Measurements from ENCODE around the gene HAND1.
A peak's percentile ranks its signal among the peaks of the same experiment; 100 is the strongest.

Gene HAND1

DNA sequence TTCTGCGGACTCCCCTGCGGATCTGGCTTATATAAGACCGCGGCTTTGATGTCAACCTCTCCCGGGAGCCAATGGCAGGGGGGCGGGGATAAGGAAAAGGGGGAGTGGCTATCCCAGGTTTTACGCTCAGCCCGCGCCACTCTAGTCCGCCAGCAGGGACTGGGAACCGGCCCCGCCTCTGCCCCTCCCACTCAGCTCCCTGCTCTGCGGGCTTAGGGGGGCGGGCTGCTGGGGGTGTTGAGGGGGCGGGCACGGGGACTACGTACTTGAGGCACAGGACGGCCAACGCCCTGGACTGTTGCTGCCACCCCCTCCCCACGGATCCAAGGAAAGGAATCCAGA lies at the start of gene HAND1:
Gene HAND1 (minus strand): TSS at position 4 of the 342 bp plus-strand sequence. CDS start 219 bp downstream, outside the sequence.
- DNase-seq: no peak

DNA sequence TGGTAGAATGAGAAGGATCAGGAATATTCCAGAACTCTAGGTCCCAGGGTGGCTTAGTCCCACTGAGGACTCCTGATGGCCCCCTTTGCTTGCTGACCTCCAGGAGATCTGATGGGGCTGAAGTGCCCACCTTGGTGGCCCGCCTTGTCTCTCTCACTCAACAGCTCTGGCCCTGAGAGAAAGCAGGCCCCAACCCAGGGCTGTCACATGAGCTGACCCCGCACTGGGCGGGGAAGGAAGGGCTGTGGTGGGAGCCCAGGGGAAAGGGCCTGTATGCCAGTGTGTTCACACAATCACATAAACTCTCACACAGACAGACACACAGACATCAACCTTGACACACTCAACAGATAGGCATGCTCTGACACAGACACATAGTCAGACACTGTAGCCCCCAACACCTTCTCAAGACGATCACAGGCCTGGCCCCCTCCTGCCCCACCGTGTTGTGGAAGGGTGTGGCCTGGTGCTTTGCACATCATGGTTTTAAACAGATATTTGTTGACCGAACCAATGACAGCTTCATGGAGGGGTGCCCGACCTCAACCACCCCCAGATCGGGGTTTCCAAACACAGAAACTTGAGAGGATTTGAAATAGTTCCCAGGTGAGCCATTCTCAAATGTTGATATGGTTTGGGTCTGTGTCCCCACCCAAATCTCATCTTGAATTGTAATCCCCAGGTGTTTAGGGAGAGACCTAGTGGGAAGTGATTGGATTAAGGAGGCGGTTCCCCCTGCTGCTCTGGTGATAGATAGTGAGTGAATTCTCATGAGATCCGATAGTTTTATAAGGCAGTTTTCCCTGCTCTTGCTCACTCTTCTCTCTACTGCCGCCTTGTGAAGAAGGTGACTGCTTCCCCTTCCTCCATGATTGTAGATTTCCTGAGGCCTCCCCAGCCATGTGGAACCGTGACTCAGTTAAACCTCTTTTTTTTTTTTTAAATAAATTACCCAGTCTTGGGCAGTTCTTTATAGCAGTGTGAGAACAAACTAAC lies 48.5 kb upstream of the HAND1 start:
- no peak for DNase-seq

DNA sequence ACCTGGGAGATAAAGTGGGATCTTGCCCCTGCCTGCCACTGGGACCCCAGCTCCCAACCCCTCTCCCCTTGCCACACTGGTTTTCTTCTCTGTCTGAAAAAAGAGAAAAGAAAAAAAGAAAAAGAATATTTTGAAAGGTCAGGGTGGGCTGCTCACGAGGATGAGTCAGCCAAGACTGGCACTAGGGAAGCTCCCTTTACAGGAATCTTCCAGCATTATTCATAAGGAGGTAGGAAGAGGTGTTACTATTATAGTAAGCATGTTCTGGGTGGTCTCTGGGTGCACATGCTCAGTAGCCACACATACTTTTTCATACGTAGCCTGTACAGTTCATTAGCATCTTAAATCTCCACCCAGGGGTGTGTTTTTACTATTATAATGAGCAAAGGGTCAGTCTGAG lies 46.8 kb upstream of the HAND1 start:
- DNase-seq: no peak

- DNase-seq: no peak
Measured at GRCh38 chr5:154524181-154524580, 46.2 kb upstream of the HAND1 start.

DNA sequence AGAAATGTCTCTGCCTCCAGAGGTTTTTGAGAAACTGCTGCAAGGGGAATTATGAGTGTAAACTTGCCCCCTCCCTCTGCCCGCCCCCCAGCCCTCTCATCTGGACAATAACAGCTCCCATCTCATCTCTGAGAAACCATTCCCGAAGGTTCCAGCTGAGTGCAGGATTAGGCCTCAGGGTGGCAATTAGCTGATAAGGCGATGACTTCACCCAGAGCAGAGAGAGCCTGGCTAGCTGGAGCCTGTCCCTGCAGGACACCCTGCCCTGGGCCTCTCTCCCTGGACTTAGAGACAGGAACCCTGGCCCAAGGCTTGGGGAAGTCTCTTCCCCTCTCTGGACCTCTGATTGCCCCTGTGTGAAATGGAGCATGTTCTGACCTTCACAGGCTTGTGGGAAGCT lies 45.7 kb upstream of the HAND1 start:
- no peak for DNase-seq

- DNase-seq: no peak
Measured at GRCh38 chr5:154523104-154523503, 45.1 kb upstream of the HAND1 start.

DNA sequence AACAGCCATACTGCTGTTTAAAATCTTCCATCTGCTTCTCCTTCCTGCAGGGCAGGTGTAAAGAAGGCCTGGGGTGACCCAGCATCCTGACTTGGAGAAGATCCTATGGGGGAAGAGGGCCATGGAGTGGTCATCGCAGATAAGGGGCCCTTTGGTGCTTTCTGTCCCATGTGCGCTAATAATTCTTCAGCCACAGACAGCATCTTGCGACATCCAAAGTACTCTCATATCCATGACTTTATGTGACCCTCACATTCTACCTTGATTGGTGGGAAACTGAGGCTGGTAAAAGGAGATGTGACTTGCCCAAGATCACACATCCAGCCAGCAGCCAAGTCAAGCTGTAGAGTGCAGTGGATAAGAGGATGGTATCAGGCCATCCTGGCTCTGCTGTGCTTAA lies 44.3 kb upstream of the HAND1 start:
- no peak for DNase-seq

DNA sequence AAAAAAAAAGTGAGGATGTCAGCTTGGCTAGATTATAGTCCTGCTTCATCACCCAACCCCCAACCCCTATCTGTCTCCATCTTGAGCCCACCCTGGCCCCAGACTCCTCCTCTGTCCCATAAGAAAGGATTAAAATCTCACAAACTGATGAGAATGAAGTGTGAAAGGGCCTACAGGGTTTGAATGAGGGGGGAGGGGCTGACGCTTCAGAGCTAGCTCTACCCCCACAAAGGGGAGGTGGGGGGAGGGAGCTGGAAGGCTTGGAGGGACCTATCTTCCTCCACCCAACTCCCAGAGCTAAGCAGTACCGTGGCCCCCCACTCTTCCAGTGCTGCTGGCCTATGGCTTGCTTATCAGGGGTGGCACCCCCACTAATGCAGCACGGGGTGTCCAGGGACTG lies 43.7 kb upstream of the HAND1 start:
- no peak for DNase-seq

DNA sequence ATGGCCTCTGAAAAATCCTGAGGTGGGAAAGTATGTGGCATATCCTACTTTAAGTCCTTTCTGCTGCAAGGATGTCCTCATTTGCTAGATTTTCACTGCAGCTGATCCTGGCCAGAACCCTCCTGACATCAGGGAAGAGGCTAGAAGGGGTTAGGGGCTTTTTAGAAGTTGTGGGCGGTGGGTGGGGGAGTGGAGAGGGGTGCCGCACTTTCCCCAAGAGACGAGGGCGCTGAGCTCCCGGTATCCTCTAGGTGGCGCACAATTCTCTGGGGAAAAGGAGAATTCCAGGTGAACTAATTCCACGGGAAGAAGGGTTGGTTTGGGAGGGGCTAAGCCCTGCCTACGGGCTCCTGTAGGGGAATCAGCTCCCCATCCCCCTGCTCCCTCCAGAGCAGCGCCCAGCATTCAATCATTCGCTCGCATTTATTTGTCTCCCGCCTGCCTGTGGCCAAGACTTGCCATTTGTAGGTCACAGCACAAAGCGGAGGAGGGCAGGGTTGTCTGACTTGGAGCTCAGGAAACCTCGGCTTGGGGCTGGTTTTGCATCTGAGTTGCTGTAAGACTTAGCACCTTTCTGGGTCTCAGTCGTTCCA lies 42.9 kb upstream of the HAND1 start:
- no peak for DNase-seq

- DNase-seq: no peak
Measured at GRCh38 chr5:154519359-154519758, 41.3 kb upstream of the HAND1 start.

DNA sequence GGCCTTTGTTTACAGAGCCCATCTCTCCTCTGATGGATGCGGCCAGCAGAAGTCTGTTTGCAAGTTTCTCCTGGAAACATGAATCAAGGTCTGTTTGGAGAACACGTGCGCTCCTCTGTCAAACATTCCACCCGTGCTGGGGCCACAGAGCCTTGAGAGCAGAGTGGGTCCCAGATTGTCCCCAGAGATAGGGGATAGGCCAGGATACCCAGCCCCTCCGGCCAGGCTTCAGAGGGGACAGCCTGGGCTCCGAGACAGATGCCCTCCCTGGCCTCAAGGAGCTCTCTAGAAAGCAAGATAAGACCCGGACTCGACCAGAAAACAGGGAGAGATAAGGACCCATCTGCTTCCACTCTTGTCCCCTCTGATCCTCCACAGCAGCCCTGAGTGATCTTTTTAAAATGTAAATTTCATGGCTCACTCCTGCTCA lies 40.4 kb upstream of the HAND1 start:
- DNase-seq: no peak

DNA sequence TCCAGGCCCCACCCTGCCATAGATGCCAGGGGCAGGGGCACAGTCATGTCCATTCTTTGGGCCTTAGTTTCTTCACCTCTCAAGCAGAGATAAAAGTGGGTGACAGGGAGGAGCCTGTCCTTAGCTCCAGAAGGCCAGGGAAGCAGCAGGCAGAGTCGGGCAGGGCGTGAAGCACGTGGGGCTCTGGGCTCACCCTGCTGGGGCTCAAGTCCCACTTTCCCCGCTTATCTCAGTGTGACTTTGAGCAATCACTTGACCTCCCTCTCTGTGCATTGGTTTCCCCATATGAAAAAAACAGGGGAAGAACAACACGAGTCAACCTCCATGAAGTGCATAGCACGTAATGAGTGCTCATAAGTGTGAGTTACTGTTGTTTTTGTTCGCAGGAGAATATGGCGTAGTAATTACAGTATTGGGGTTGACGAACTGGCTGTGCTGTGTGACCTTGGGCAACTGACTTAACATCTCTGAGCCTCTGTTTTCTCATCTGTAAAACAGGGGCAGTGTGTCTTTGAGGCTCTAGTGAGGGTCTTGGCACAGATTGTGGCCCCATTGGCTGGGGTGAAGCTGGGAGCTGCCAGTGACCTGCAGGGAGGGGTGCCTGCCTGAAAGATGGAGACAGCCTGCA lies 39.9 kb upstream of the HAND1 start:
- no peak for DNase-seq

- DNase-seq: no peak
Measured at GRCh38 chr5:154517181-154517580, 39.2 kb upstream of the HAND1 start.

DNA sequence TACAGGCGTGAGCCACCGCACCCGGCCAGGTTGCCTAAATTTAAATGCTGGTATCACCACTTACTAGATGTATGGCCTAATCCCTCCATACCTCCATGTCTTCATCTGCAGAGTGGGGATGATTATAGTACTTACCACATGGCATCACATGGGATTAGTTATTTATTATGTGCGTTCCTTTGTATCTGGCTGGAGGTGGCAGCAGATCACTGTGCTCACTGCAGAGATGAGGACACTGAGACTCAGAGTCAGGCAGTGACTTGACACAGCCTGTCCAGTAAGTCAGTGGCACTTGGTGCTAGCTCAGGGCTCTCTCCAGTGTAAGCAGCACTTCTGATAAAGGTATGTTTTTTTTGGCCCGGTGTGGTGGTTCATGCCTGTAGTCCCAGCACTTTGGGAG lies 38.4 kb upstream of the HAND1 start:
- no peak for DNase-seq

- DNase-seq: peak; percentile 74
Measured at GRCh38 chr5:154515488-154515887, 37.5 kb upstream of the HAND1 start.

DNA sequence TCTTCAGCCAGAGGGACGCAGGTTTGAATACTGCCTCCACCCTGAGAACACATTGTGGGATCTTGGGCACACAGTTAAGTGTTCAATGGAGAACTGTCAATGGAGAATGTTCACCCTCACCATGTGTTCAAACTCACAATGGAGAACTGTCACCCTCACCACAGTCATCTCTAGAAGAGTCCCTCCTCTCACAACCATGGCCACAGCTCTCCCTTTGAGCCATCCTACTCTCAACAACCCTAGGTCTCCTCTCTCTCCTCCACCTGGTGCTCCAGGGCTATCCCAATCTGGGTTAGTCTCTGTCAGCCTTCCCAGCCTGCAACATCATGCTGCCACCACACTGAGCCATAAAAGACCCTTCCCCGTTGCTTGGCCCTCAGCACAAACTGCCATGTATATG lies 36.3 kb upstream of the HAND1 start:
- DNase-seq: peak; percentile 46

DNA sequence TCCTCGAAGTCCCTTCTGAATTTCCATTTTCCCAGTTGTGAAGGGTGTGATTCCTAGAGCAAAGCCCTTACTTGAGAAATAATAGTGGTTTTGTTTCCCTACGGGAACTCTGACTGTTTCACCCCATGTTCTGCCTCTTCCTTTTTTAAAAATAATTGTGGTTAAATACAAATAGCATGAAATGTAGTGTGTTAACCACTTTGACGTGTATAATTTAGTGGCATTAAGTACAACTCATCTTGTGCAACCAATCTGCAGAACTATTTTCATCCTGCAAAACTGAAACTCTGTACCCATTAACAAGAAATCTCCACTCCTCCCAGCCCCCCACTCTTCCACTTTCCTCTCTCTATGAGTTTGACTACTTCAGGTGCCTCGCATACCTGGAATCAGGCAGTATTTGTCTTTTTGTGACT lies 35.6 kb upstream of the HAND1 start:
- peak; percentile 55 for DNase-seq

- no peak for DNase-seq
Measured at GRCh38 chr5:154511984-154512383, 34.0 kb upstream of the HAND1 start.

- DNase-seq: no peak
Measured at GRCh38 chr5:154509784-154510555, 31.9 kb upstream of the HAND1 start.

DNA sequence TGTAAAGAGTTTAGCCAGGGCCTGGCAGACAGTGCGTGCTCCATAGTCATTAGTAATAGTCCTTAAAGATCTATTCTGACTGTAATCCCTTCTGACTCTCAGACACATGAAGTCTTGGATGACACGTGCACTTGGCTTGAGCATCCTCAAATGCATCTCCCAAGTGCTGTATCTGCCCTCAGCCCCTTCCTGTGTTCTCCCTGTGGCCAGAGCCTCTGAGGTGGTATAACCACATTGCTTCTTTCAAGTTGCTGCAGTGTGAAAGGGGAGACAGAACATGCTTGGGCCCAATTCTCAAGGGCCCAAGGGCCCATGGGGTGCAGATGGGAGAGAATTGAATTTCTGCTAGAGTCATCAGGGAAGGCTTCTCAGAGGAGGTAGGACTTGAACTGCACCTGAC lies 30.1 kb upstream of the HAND1 start:
- DNase-seq: peak; percentile 17

DNA sequence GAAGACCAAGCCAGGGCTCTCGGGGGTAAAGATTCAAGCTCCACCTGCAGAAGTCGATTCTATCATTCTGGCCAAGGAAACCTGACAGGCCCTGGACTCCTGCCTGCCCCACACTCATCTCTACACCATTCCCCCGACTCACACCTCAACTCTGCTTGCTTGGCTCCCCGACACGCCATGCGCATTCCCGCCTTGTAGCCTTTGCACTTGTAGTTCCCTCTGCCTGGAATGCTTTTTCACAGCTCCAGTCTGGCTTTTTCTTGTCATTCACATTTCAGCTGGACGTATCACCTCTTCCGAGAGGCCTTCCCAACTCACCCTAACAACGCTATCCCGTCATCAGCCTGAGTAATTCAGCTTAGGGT lies 28.7 kb upstream of the HAND1 start:
- no peak for DNase-seq

DNA sequence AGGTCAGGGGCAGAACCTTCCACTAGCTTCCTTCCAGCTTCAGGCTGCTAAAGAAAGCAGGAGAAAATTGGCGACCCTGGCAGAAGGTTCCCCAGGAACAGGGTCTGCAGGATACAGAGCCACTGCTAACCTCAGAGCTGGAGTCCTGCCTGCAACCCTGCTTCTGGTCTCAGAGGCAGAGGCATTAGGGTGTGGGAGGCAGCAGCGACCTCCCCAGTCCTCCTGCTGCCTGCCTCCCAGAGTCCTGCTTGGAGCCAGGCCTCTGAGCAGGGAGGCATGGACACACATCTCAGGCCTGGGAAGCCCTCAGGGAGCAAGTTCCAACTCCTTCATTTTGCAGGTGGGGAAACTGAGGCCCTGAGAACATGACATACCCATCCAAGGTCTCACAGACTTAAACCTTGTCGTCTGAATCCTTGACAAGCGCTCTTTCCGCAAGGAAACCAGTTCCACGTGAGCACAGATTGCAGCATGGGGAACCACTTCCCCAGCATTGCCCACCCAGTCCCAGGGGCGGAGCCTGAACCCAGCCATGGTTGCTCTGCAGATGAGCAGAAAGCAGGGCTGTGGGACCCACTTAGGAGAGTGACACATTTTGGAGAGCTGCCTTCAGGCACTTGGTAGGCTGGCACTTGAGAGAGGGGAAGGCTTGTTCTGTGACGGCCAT lies 28.2 kb upstream of the HAND1 start:
- no peak for DNase-seq

- DNase-seq: no peak
Measured at GRCh38 chr5:154505567-154505966, 27.5 kb upstream of the HAND1 start.
